Stimulated activated CD4-positive, alpha-beta T cell treated with anti-CD3 and anti-CD28 coated beads, Interleukin-1b, Interleukin-23, amount 100 ng/mL, for 24 hours (primary cell): ENCODE measurements around the gene MTHFS.
"Not testable (repeated sequence)": the region's sequence is repeated elsewhere in the genome, so short reads cannot be mapped to it uniquely, and the experiment has no call there.

Experiments
- DNase-seq, 4 experiments: peaks; one replicate each; pipeline ENCODE4 v3.0.0-alpha.2; 2020; ENCODE audit warnings: low read depth in 4 of 4, low spot score in 1 of 4

The MTHFS gene

GRCh38 chr15:79896634-79897379 is at the start of gene MTHFS:
Gene MTHFS (minus strand): TSS chr15:79897014. CDS start chr15:79896988, 26 bp downstream.
- DNase-seq = peak; percentile 38 to 67 (median 48)

DNA sequence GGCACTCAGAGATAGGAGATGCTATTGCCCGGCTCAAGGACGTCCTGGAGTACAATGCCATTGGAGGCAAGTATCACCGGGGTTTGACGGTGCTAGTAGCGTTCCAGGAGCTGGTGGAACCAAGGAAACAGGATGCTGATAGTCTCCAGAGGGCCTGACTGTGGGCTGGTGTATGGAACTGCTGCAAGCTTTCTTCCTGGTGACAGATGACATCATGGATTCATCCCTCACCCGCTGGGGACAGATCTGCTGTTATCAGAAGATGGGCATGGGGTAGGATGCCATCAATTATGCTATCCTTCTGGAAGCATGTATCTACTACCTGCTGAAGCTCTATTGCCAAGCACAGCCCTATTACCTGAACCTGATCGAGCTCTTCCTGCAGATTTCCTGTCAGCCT is 47.8 kb upstream of the MTHFS start:
- no peak for DNase-seq

GRCh38 chr15:79943820-79944219 is 47.0 kb upstream of the MTHFS start:
- DNase-seq = no peak

- no peak for DNase-seq
These were observed 46.1 kb upstream of the MTHFS start for GRCh38 chr15:79942741-79943481.

GRCh38 chr15:79939399-79939798 is 42.6 kb upstream of the MTHFS start:
- no peak for DNase-seq

- no peak for DNase-seq
These were observed 41.3 kb upstream of the MTHFS start for GRCh38 chr15:79938143-79938542.

- DNase-seq = not testable (repeated sequence)
These were observed 38.9 kb upstream of the MTHFS start for GRCh38 chr15:79935556-79936201.

- DNase-seq = no peak
These were observed 36.4 kb upstream of the MTHFS start for GRCh38 chr15:79933231-79933630.

DNA sequence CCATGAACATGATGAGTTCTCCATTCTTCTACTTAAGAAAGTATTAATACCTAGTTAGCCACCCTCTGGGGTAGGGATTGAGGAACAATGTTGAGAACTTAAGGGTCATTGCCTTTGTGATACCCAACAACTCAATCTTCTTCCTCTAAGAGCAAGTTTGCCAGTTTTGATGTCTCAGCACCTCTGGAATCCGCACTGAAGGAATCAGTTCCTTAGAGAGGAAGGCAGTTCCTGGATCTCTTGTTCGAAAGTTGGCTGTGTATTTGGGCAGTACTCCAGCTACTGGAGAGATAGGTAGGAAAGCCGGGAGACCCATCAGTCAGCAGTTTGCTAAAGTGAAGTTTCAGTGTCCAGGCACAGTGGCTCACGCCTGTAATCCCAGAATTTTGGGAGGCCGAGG is 35.6 kb upstream of the MTHFS start:
- DNase-seq = no peak

- no peak for DNase-seq
These were observed 33.7 kb upstream of the MTHFS start for GRCh38 chr15:79930516-79930915.

DNA sequence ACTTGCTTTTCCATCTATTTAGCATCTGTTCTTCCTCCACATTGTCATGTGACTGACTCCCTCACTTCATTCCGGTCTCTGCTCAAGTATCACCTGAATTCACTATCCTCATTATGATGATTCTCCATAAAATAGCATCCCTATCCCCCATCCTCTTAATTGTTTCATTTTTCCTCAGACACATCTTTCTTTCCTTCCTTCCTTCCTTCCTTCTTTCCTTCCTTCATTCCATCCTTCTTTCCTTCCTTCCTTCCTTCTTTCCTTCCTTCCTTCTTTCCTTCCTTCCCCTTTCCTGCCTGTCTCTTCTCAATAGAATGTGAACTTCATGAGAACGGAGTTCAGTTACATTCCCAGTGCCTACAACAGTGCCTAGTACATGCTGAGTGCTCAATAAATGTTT is 32.6 kb upstream of the MTHFS start:
- DNase-seq = no peak

- not testable (repeated sequence) for DNase-seq
These were observed 29.3 kb upstream of the MTHFS start for GRCh38 chr15:79926116-79926515.

GRCh38 chr15:79924379-79924778 is 27.6 kb upstream of the MTHFS start:
- DNase-seq = no peak

DNA sequence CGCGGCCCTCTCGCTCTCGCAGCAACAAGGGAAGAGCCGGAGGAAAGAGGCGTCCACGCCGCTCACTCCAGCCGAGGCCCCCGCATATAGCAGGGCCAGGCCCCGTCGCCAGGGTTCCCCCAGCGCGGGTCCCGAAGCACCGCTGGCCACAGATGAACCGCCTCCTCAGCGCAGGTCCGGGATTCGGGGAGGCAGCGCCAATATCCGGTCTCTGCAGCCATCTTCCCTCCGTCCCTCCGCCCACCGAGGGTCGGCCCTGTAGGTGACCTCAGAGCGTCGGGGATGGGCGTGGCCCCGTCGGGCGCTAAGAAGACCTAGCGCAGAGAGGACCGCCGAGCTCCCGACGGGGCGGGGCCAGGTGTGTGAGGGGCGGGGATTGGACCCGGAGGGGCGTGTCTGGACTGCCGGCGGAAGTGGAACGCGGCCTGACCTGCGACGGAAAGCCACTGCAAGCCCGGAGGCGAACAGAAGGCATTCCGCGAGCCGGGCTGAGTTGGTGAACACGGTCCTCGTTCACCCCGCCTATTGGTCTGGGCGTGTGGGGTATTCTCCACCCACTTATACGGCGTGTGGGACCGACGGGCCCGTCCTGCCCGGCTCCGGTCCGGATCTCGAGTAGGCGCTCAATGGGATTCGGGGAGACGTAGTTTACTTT is 26.8 kb upstream of the MTHFS start:
- peak; percentile 93 to 99 (median 98) for DNase-seq

DNA sequence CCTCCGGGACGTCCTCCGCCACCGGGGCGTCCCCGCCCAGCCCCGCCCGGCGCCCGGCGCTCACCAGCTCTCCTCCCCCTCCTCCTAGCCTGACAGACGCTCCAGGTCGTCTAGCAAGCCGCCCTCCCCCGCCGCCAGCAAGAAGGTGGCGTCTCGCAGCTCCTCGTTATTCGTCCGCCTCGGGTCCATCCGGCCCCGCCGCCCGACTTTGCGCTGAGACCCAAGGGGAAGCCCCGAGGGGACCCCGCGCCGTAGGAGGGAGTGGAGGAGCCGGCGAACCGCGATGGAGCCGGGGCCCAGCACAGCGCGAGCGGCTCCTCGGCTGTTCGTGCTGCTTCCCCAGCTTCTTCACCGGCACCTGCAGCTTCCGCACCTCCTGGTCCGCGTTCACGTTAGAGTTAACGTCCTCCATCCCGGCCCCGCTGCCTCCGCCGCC is 26.3 kb upstream of the MTHFS start:
- DNase-seq = peak; percentile 35 to 62 (median 46)

- DNase-seq = no peak
These were observed 25.8 kb upstream of the MTHFS start for GRCh38 chr15:79922512-79923078.

DNA sequence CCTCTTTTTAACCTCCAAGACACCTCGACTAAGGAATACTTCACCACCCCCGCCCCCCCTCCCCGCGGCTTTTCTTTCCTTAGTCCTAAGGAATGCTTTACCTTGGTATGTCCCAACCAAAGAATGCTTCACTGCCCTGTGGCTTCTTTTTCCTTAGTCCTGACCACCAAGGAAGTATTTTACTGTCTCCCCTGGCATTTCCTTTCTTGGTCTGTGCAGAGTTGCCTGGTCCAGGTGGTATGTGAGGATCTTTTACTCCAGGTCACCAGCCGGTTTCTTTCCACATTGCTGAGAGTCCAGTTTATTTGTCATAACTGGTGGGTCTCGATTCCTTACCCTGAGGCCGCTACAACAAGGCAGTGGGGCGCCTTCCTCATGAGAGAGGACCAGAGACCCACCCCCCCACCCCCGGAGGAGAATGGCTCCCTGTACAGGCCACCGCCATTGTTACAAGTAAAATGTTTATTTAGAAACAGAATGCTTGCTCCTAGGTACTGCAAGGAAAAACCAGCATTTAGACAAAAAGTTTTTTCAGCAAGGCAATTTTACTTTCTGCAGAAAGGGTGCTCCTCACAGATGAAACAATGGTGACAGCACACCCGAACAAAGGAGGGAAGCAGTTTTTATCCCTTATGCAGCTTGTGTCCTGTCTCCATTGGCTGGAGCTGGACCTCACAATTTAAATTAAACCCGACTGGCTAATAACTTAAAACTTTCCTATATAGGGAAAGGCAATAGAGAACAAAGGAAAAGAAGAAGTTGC is 23.1 kb upstream of the MTHFS start:
- DNase-seq = no peak

GRCh38 chr15:79919090-79919748 is 22.4 kb upstream of the MTHFS start:
- no peak for DNase-seq

DNA sequence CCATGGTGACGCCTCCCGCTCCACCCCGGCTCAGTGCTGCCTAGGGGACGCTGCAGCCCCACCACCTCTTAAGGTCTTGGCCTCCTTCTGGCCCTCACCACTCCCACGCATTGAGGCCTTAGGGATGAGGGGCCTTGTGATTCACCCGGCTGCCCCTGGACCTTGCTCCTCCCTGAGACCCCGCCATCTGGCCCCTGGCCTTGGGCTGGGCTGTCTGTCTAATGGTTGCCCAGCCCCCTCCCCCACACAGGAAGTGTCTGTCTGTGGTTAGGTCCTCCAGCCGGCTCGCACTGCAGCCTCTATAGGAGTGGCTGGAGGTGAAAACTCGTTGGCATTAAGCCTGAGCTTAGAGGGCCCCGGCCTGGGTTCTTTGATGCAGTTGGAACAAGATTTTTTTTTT is 21.5 kb upstream of the MTHFS start:
- DNase-seq = no peak
